H9 (cell line): Measurements from ENCODE around the gene RECQL. TPM values are rescaled to one million over a fixed set of nuclear protein-coding genes. Genes with fewer than 3 reads are reported as not detected.

Source experiments
- DNase-seq: peaks from one replicate; pipeline ENCODE4 v3.0.0-alpha.2; 2017
- H2AFZ ChIP-seq: one replicate; pipeline ENCODE4 v1.6.1; 2013; ENCODE audit warnings: mild to moderate bottlenecking, low read length, control low read depth, moderate library complexity
- H2AK5ac ChIP-seq: 2 replicates; pipeline ENCODE4 v1.6.1; 2013; ENCODE audit warnings: low read length, control low read depth, mixed read lengths; ENCODE audit not compliant: insufficient read length
- H2BK120ac ChIP-seq: one replicate; pipeline ENCODE4 v1.6.1; 2013; ENCODE audit warnings: low read depth, mild to moderate bottlenecking, low read length, control low read depth, inconsistent platforms; ENCODE audit not compliant: poor library complexity, severe bottlenecking
- H2BK12ac ChIP-seq: 2 replicates; pipeline ENCODE4 v1.6.1; 2013; ENCODE audit warnings: low read length, control low read depth, mixed read lengths, low read depth; ENCODE audit not compliant: insufficient read length
- H2BK15ac ChIP-seq: 2 replicates; pipeline ENCODE4 v1.6.1; 2013; ENCODE audit warnings: low read depth, low read length, control low read depth
- H2BK20ac ChIP-seq: one replicate; pipeline ENCODE4 v1.6.1; 2013; ENCODE audit warnings: low read depth, mild to moderate bottlenecking, low read length, control low read depth, inconsistent platforms; ENCODE audit not compliant: poor library complexity, severe bottlenecking
- H2BK5ac ChIP-seq: 2 replicates; pipeline ENCODE4 v1.6.1; 2013; ENCODE audit warnings: low read length, control low read depth, mixed read lengths; ENCODE audit not compliant: insufficient read length
- H3K14ac ChIP-seq: 2 replicates; pipeline ENCODE4 v1.6.1; 2013; ENCODE audit warnings: low read length, control low read depth; ENCODE audit not compliant: insufficient read depth
- H3K18ac ChIP-seq: 2 replicates; pipeline ENCODE4 v1.6.1; 2013; ENCODE audit warnings: low read depth, mild to moderate bottlenecking, mixed read lengths, low read length, control low read depth; ENCODE audit not compliant: insufficient read length
- H3K23ac ChIP-seq: 2 replicates; pipeline ENCODE4 v1.6.1; 2013; ENCODE audit warnings: low read length, control low read depth, mixed read lengths, low read depth; ENCODE audit not compliant: insufficient read length
- H3K23me2 ChIP-seq: 2 replicates; pipeline ENCODE4 v1.6.1; 2013; ENCODE audit warnings: low read depth, mild to moderate bottlenecking, mixed read lengths, low read length, control low read depth; ENCODE audit not compliant: insufficient read length, poor library complexity, severe bottlenecking
- H3K27ac ChIP-seq: 2 replicates; pipeline ENCODE4 v1.5.1; 2013; ENCODE audit warnings: low read length, control low read depth, mixed read lengths, low read depth; ENCODE audit not compliant: insufficient read length
- H3K27me3 ChIP-seq: 2 replicates; pipeline ENCODE4 v1.6.1; 2013; ENCODE audit warnings: low read length, control low read depth, inconsistent platforms; ENCODE audit not compliant: insufficient read depth
- H3K4ac ChIP-seq: 2 replicates; pipeline ENCODE4 v1.6.1; 2013; ENCODE audit warnings: low read depth, mild to moderate bottlenecking, control low read depth, inconsistent platforms, low read length, moderate library complexity
- H3K4me1 ChIP-seq: 2 replicates; pipeline ENCODE4 v1.6.1; 2013; ENCODE audit warnings: low read length, control low read depth, inconsistent platforms; ENCODE audit not compliant: insufficient read depth
- H3K4me2 ChIP-seq: 2 replicates; pipeline ENCODE4 v1.6.1; 2013; ENCODE audit warnings: low read length, control low read depth, mixed read lengths; ENCODE audit not compliant: insufficient read length, insufficient read depth
- H3K56ac ChIP-seq: 2 replicates; pipeline ENCODE4 v1.6.1; 2013; ENCODE audit warnings: low read depth, mild to moderate bottlenecking, mixed read lengths, low read length, control low read depth; ENCODE audit not compliant: insufficient read length
- H3K79me1 ChIP-seq: 2 replicates; pipeline ENCODE4 v1.6.1; 2013; ENCODE audit warnings: low read depth, mild to moderate bottlenecking, moderate library complexity, low read length, control low read depth, inconsistent platforms; ENCODE audit not compliant: insufficient read depth, poor library complexity, severe bottlenecking
- H3K79me2 ChIP-seq: 2 replicates; pipeline ENCODE4 v1.6.1; 2013; ENCODE audit warnings: low read length, control low read depth, inconsistent platforms; ENCODE audit not compliant: insufficient read depth
- H3K9ac ChIP-seq: 2 replicates; pipeline ENCODE4 v1.6.1; 2013; ENCODE audit warnings: low read length, control low read depth, mixed read lengths; ENCODE audit not compliant: insufficient read length; ENCODE audit errors: extremely low read depth
- H3K9me3 ChIP-seq: one replicate; pipeline ENCODE4 v1.6.1; 2013; ENCODE audit warnings: low read depth, low read length, inconsistent platforms; ENCODE audit not compliant: control insufficient read depth
- H3T11ph ChIP-seq: one replicate; pipeline ENCODE4 v1.6.1; 2013; ENCODE audit warnings: mild to moderate bottlenecking, low read length, control low read depth, inconsistent platforms
- H4K20me1 ChIP-seq: one replicate; pipeline ENCODE4 v1.6.1; 2013; ENCODE audit not compliant: control insufficient read depth, insufficient read length, insufficient read depth
- H4K5ac ChIP-seq: 2 replicates; pipeline ENCODE4 v1.6.1; 2013; ENCODE audit warnings: low read depth, mild to moderate bottlenecking, mixed read lengths, low read length, control low read depth; ENCODE audit not compliant: insufficient read length
- H4K8ac ChIP-seq: replicated peaks from 2 replicates; pipeline ENCODE4 v1.6.1; 2013; ENCODE audit warnings: low read length, control low read depth, mixed read lengths, low read depth; ENCODE audit not compliant: insufficient read length
- H4K91ac ChIP-seq: 2 replicates; pipeline ENCODE4 v1.6.1; 2013; ENCODE audit warnings: low read depth, mild to moderate bottlenecking, moderate library complexity, mixed read lengths, low read length, control low read depth; ENCODE audit not compliant: insufficient read length
- H3K27ac Mint-ChIP-seq, 3 experiments: 2 replicates in 2 of 3; 3 replicates in 1 of 3; pipeline ENCODE4 v1.8.0; 2020 to 2021; ENCODE audit warnings: mixed read lengths in 3 of 3, mild to moderate bottlenecking in 1 of 3, moderate library complexity in 1 of 3
- H3K27me3 Mint-ChIP-seq: 2 replicates; pipeline ENCODE4 v1.8.0; 2021; ENCODE audit warnings: low read depth, mild to moderate bottlenecking, moderate library complexity, mixed read lengths
- H3K36me3 Mint-ChIP-seq, 3 experiments: 2 replicates in 2 of 3; 3 replicates in 1 of 3; pipeline ENCODE4 v1.8.0; 2020 to 2021; ENCODE audit warnings: low read depth in 3 of 3, mixed read lengths in 3 of 3; ENCODE audit not compliant: insufficient read depth in 1 of 3
- H3K4me1 Mint-ChIP-seq, 2 experiments: 2 replicates each; pipeline ENCODE4 v1.8.0; 2020; ENCODE audit warnings: mixed read lengths in 2 of 2
- H3K4me3 Mint-ChIP-seq, 2 experiments: 2 replicates in 1 of 2; 3 replicates in 1 of 2; pipeline ENCODE4 v1.8.0; 2020 to 2021; ENCODE audit warnings: mild to moderate bottlenecking in 2 of 2, mixed read lengths in 2 of 2, moderate library complexity in 1 of 2
- H3K9me3 Mint-ChIP-seq, 2 experiments: 2 replicates in 1 of 2; 3 replicates in 1 of 2; pipeline ENCODE4 v1.8.0; 2020; ENCODE audit warnings: mild to moderate bottlenecking in 2 of 2, mixed read lengths in 2 of 2, moderate library complexity in 1 of 2
- WGBS: extraction: QIAGEN DNeasy Blood & Tissue Kit; methylation state at CpG from one replicate; pipeline ENCODE4 v1.1.7; 2013; ENCODE audit warnings: missing lambda C conversion rate, low lambda C conversion rate, mixed read lengths; ENCODE audit not compliant: insufficient read length; ENCODE audit errors: extremely low coverage; 5-methylcytosine and 5-hydroxymethylcytosine counted together
- total RNA-seq: library from RNA; stranded (reverse); gene quantifications from 2 replicates; pipeline ENCODE4 v1.2.1, GENCODE V29; 2021
- TF ChIP-seq, protein P1 (sequence below): fragments of 200-600 bp; sonication (generic); conservative IDR thresholded peaks from 3 replicates; pipeline ENCODE4 v1.8.0; 2021; ENCODE audit warnings: antibody characterized with exemption, mild to moderate bottlenecking

RECQL gene
- total RNA-seq, 1 experiment from 2014 or later, result 41.0 TPM

DNA sequence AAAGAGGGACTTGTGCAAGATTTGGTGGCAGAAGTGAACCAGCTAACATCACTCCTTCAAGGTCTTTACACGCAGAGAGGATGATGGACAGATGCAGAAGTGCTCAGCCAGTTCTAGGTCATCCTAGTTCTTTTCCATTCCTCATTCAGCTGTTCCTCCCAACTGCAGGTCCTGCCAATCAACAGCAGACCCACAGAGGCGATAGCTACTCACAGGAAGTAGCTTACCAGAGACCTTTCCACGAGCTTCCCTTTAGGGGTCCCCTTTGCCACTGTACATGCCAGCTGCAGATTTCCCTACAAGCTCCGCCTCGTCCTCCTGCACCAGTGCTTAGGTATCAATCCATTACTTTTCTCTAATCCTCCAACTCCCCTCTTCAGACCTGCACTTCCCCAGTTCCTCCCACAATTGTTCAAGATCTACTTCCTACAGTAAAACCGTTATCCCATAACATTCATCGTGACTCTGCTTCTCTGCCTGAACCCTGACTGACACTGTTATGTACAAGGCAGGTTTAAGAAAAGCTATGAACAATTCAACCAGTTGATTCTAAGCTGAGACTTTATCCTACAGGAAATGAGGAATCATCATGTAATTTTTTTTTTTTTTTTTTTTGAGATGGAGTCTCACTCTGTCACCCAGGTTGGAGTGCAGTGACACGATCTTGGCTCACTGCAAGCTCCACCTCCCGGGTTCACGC is 22.5 kb downstream of the RECQL start:
- Mint-ChIP-seq H3K27me3 (no peaks in the 10 kb centered on the region), H3K36me3 (peaks cover 0 to 24% (median 13%) of the 10 kb centered on the region in 3 experiments; a peak in 5 of 7 replicates), H3K9me3 (no peaks in the 10 kb centered on the region), H3K27ac (no peak overlapping the region), H3K4me1 (no peaks in the 10 kb centered on the region), H3K4me3 (no peak overlapping the region)
- Histone ChIP-seq H4K8ac (no peak overlapping the region), H3K18ac (no peak overlapping the region), H3K4ac (no peak overlapping the region), H3K14ac (no peak overlapping the region), H4K91ac (no peak overlapping the region), H2AK5ac (no peak overlapping the region), H2BK15ac (no peak overlapping the region), H3K4me1 (no peaks in the 10 kb centered on the region), H3K23ac (no peak overlapping the region), H4K20me1 (no peaks in the 10 kb centered on the region), H3K23me2 (no peaks in the 10 kb centered on the region), H3T11ph (no peak overlapping the region), H3K4me2 (no peak overlapping the region), H3K9me3 (no peaks in the 10 kb centered on the region), H2BK120ac (no peak overlapping the region), H4K5ac (no peak overlapping the region), H2BK12ac (no peak overlapping the region), H2BK5ac (no peak overlapping the region), H2BK20ac (no peak overlapping the region), H3K27me3 (no peaks in the 10 kb centered on the region), H3K27ac (no peak overlapping the region), H3K56ac (no peak overlapping the region), H3K79me1 (no peaks in the 10 kb centered on the region), H2AFZ (no peak overlapping the region), H3K9ac (no peak overlapping the region), H3K79me2 (no peaks in the 10 kb centered on the region)
- no CpG with 5 or more reads among the region's 10 CpGs for WGBS
- TF ChIP-seq, protein P1, sequence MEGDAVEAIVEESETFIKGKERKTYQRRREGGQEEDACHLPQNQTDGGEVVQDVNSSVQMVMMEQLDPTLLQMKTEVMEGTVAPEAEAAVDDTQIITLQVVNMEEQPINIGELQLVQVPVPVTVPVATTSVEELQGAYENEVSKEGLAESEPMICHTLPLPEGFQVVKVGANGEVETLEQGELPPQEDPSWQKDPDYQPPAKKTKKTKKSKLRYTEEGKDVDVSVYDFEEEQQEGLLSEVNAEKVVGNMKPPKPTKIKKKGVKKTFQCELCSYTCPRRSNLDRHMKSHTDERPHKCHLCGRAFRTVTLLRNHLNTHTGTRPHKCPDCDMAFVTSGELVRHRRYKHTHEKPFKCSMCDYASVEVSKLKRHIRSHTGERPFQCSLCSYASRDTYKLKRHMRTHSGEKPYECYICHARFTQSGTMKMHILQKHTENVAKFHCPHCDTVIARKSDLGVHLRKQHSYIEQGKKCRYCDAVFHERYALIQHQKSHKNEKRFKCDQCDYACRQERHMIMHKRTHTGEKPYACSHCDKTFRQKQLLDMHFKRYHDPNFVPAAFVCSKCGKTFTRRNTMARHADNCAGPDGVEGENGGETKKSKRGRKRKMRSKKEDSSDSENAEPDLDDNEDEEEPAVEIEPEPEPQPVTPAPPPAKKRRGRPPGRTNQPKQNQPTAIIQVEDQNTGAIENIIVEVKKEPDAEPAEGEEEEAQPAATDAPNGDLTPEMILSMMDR, result no peak
- no peak for DNase-seq
